ENCODE results near the gene PDCD1.

PDCD1 gene

GRCh38 chr2:241815477-241816430 is 42.9 kb downstream of the PDCD1 start:
- Histone ChIP-seq H3K9ac (ENCODE audit: low read length) (no peak overlapping the region), H3K4me1 (ENCODE audit: low read length) (peaks cover 8% of the 10 kb centered on the region), H3K79me2 (ENCODE audit: low read length) (no peaks in the 10 kb centered on the region), H4K20me1 (ENCODE audit: insufficient read depth, low read length) (no peaks in the 10 kb centered on the region), H3K27me3 (ENCODE audit: low read depth, low read length) (no peaks in the 10 kb centered on the region), H3K36me3 (replicated peaks; ENCODE audit: low read depth, low read length) (no peaks in the 10 kb centered on the region), H3K4me3 (ENCODE audit: low read length) (no peak overlapping the region), H3K27ac (ENCODE audit: low read length) (no peak overlapping the region), H2AFZ (ENCODE audit: low read depth, low read length) (no peak overlapping the region), H3K9me3 (ENCODE audit: insufficient read depth, low read length) (no peaks in the 10 kb centered on the region), H3K4me2 (ENCODE audit: low read length) (no peak overlapping the region)
- TF ChIP-seq CTCF (IDR thresholded peaks at IDR 0.05; ENCODE audit: low read depth, low read length) (no peak), EZH2phosphoT487 (IDR thresholded peaks at IDR 0.05; ENCODE audit: low read depth) (no peak)

- no peaks in the 10 kb centered on the region for H3K36me3 ChIP-seq (replicated peaks; ENCODE audit: low read depth, low read length)
- H3K9ac ChIP-seq (ENCODE audit: low read length) = no peak overlapping the region
- H2AFZ ChIP-seq (ENCODE audit: low read depth, low read length) = no peak overlapping the region
- no peaks in the 10 kb centered on the region for H3K27me3 ChIP-seq (ENCODE audit: low read depth, low read length)
- H3K79me2 ChIP-seq (ENCODE audit: low read length) = no peaks in the 10 kb centered on the region
- TF ChIP-seq EZH2phosphoT487 (IDR thresholded peaks at IDR 0.05; ENCODE audit: low read depth) = no peak
- no peak for TF ChIP-seq CTCF (IDR thresholded peaks at IDR 0.05; ENCODE audit: low read depth, low read length)
- no peaks in the 10 kb centered on the region for H3K9me3 ChIP-seq (ENCODE audit: insufficient read depth, low read length)
- no peak overlapping the region for H3K27ac ChIP-seq (ENCODE audit: low read length)
- H3K4me1 ChIP-seq (ENCODE audit: low read length) = peaks cover 13% of the 10 kb centered on the region
- no peak overlapping the region for H3K4me3 ChIP-seq (ENCODE audit: low read length)
- no peaks in the 10 kb centered on the region for H4K20me1 ChIP-seq (ENCODE audit: insufficient read depth, low read length)
- H3K4me2 ChIP-seq (ENCODE audit: low read length) = no peak overlapping the region
These were observed 43.8 kb downstream of the PDCD1 start for GRCh38 chr2:241814643-241815476.

- no peak for TF ChIP-seq CTCF (IDR thresholded peaks at IDR 0.05; ENCODE audit: low read depth, low read length)
- no peak for TF ChIP-seq EZH2phosphoT487 (IDR thresholded peaks at IDR 0.05; ENCODE audit: low read depth)
- no peaks in the 10 kb centered on the region for H3K36me3 ChIP-seq (replicated peaks; ENCODE audit: low read depth, low read length)
- H3K9ac ChIP-seq (ENCODE audit: low read length) = no peak overlapping the region
- no peak overlapping the region for H3K4me3 ChIP-seq (ENCODE audit: low read length)
- H3K9me3 ChIP-seq (ENCODE audit: insufficient read depth, low read length) = no peaks in the 10 kb centered on the region
- H3K4me1 ChIP-seq (ENCODE audit: low read length) = peaks cover 13% of the 10 kb centered on the region
- H4K20me1 ChIP-seq (ENCODE audit: insufficient read depth, low read length) = no peaks in the 10 kb centered on the region
- no peaks in the 10 kb centered on the region for H3K27me3 ChIP-seq (ENCODE audit: low read depth, low read length)
- no peak overlapping the region for H3K27ac ChIP-seq (ENCODE audit: low read length)
- H3K79me2 ChIP-seq (ENCODE audit: low read length) = no peaks in the 10 kb centered on the region
- H3K4me2 ChIP-seq (ENCODE audit: low read length) = no peak overlapping the region
- no peak overlapping the region for H2AFZ ChIP-seq (ENCODE audit: low read depth, low read length)
These were observed 44.4 kb downstream of the PDCD1 start for GRCh38 chr2:241814393-241814642.
